Spleen (tissue), 11 donors: ENCODE results near the gene FAM83F. TPM values are rescaled to one million over a fixed set of nuclear protein-coding genes. Genes with fewer than 3 reads are reported as not detected.
A peak's percentile ranks its signal among the peaks of the same experiment; 100 is the strongest.

ENCODE experiments used
- DNase-seq: peaks from one replicate; pipeline ENCODE4 v3.0.0-alpha.2; 2020
- H3K27ac ChIP-seq, 8 donors: fragments of 200-600 bp; sonication (generic) in 7 of 8; 1 replicate in 4 of 8; 2 replicates in 4 of 8; pipeline versions ENCODE4 v1.5.0 to v1.8.0; 2016 to 2021; ENCODE audit warnings: inconsistent platforms in 4 of 8, mild to moderate bottlenecking in 4 of 8, moderate library complexity in 1 of 8
- H3K27me3 ChIP-seq, 7 donors: fragments of 200-600 bp; sonication (generic) in 6 of 7; replicated peaks in 1 of 7; 1 replicate in 4 of 7; 2 replicates in 3 of 7; pipeline versions ENCODE4 v1.5.0 to v1.8.0; 2016 to 2021; ENCODE audit warnings: inconsistent platforms in 3 of 7, mild to moderate bottlenecking in 1 of 7
- H3K36me3 ChIP-seq, 6 donors: fragments of 200-600 bp; sonication (generic) in 5 of 6; 1 replicate in 4 of 6; 2 replicates in 2 of 6; pipeline versions ENCODE4 v1.5.0 to v1.8.0; 2016 to 2021; ENCODE audit warnings: inconsistent platforms in 2 of 6
- H3K4me1 ChIP-seq, 6 donors: fragments of 200-600 bp; sonication (generic) in 5 of 6; 1 replicate in 3 of 6; 2 replicates in 3 of 6; pipeline versions ENCODE4 v1.5.0 to v1.8.0; 2016 to 2021; ENCODE audit warnings: inconsistent platforms in 3 of 6
- H3K4me3 ChIP-seq, 8 donors: fragments of 200-600 bp; sonication (generic) in 7 of 8; 1 replicate in 4 of 8; 2 replicates in 4 of 8; pipeline versions ENCODE4 v1.5.0 to v1.8.0; 2016 to 2021; ENCODE audit warnings: inconsistent platforms in 4 of 8, mild to moderate bottlenecking in 4 of 8, moderate library complexity in 2 of 8
- H3K9me3 ChIP-seq, 8 donors: fragments of 200-600 bp; sonication (generic) in 7 of 8; 1 replicate in 4 of 8; 2 replicates in 4 of 8; pipeline versions ENCODE4 v1.5.0 to v1.8.0; 2016 to 2021; ENCODE audit warnings: inconsistent platforms in 4 of 8
- POLR2A ChIP-seq, 3 donors: fragments of 450-650 bp; IDR thresholded peaks; one replicate each; pipeline ENCODE4 v1.5.1; 2017; ENCODE audit warnings: antibody characterized with exemption in 3 of 3, mild to moderate bottlenecking in 1 of 3
- POLR2AphosphoS5 ChIP-seq, 3 donors: sonication (generic); formaldehyde crosslinking; IDR thresholded peaks; one replicate each; pipeline ENCODE4 v1.5.1; 2017; ENCODE audit warnings: antibody characterized with exemption in 3 of 3
- WGBS, 5 donors: extraction: QIAGEN DNeasy Blood & Tissue Kit in 3 of 5; methylation state at CpG; one replicate each; pipeline versions ENCODE4 v1.1.5 to v1.1.7; 2013 to 2018; 5-methylcytosine and 5-hydroxymethylcytosine counted together
- intact Hi-C: fragments of 100-400 bp; cut with DNase I; formaldehyde crosslinking; loops from one replicate; pipeline ENCODE4 v1.15.0; 2023; ENCODE audit warnings: low total_unique reads
- polyA plus RNA-seq, 3 donors: library from polyadenylated mRNA; stranded (reverse); fragments of 200-250 nt; gene quantifications; one replicate each; pipeline ENCODE4 v1.2.1, GENCODE V29; 2013
- total RNA-seq, 7 donors: library from RNA; depleted of rRNA in 3 of 7; stranded (reverse); fragments of >200 nt in 3 of 7; fragmentation: NEBNext Ultra II Directional in 4 of 7; extraction: Animal tissue kit (Norgen Biotek cat#: 25700) in 4 of 7; gene quantifications; one replicate each; pipeline versions ENCODE4 v1.1.0 to v1.2.1, GENCODE V29; 2016 to 2021
- TF ChIP-seq, protein P1 (sequence below), 11 experiments: fragments of 200-600 bp in 7 of 11; fragments of 450-650 bp in 4 of 11; sonication (generic) in 4 of 11; IDR thresholded peaks in 8 of 11; conservative IDR thresholded peaks in 3 of 11; 1 replicate in 7 of 11; 2 replicates in 4 of 11; pipeline versions ENCODE4 v1.4.0 to v1.8.0; 2016 to 2021; ENCODE audit warnings: antibody characterized with exemption in 11 of 11, inconsistent platforms in 4 of 11, mild to moderate bottlenecking in 1 of 11
- donor health status: healthy with polysubstance abuse.
- donor health status: DM: no; HTN: no; CAD: no; lungs with moderate emphysema.
- donor health status: DM: no; HTN: no; CAD: no.
- donor health status: Bipolar disorder and iron deficiency.
- donor health status: healthy.
- donor health status: DM: no; HTN: no; CAD: no.
- donor health status: DM: yes; HTN: yes; CAD: no.

FAM83F gene
- total and polyA plus RNA-seq, 10 donors, result 0.02 to 0.28 (median 0.12) TPM; not detected in 2

DNA sequence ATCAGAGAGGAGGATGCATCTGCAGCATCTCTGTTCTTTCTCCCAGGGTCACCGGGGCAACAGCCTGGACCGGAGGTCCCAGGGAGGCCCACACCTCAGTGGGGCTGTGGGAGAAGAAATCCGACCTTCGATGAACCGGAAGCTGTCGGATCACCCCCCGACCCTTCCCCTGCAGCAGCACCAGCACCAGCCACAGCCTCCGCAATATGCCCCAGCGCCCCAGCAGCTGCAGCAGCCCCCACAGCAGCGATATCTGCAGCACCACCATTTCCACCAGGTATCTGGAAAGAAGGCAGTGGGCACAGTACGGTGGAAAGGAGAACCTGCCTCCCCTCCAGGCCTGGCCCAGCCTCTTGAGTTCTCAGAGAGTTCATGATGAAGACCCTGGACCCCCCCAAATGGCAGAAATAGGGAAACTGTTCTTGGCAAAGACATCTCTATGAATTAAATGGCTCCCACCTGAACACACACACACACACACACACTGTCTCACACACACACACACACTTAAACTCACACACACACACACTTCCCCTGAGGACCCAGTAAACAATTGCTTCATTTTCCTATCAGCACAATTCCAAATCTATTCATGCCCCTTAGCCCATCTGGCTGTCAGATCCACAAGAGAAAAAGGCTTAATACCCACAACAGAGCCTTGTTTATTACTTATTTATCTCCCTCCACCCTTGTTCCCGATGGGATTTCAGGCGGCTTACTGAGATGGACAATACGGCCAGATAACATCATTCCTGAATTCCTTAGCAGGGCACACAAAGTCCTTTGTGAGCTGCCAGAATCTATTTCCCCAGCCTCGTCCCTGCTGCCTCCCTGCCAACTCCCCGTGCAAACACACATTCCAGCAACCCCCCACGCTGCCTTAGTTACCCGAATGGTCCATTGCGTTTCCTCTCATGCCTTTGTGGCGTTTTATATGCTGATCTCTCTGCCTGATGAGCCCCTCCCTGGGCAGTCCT is 26.5 kb upstream of the FAM83F start:
- intact Hi-C loops, result no loop called here
- H3K36me3 ChIP-seq, result peaks cover 0 to 96% (median 19%) of the 10 kb centered on the region in 6 donors
- H3K27ac ChIP-seq, result no peak overlapping the region
- peak in 2 of 3 donors; percentile 5 to 8 for TF ChIP-seq POLR2AphosphoS5 (IDR thresholded peaks at IDR 0.05)
- TF ChIP-seq, protein P1, sequence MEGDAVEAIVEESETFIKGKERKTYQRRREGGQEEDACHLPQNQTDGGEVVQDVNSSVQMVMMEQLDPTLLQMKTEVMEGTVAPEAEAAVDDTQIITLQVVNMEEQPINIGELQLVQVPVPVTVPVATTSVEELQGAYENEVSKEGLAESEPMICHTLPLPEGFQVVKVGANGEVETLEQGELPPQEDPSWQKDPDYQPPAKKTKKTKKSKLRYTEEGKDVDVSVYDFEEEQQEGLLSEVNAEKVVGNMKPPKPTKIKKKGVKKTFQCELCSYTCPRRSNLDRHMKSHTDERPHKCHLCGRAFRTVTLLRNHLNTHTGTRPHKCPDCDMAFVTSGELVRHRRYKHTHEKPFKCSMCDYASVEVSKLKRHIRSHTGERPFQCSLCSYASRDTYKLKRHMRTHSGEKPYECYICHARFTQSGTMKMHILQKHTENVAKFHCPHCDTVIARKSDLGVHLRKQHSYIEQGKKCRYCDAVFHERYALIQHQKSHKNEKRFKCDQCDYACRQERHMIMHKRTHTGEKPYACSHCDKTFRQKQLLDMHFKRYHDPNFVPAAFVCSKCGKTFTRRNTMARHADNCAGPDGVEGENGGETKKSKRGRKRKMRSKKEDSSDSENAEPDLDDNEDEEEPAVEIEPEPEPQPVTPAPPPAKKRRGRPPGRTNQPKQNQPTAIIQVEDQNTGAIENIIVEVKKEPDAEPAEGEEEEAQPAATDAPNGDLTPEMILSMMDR (IDR thresholded peaks at IDR 0.05 in 8 of 11, conservative IDR thresholded peaks at IDR 0.05 in 3 of 11), result no peak
- H3K27me3 ChIP-seq, result no peaks in the 10 kb centered on the region
- peaks cover 0 to 12% (median 1%) of the 10 kb centered on the region in 6 donors for H3K4me1 ChIP-seq
- no peak for DNase-seq
- H3K9me3 ChIP-seq, result no peaks in the 10 kb centered on the region
- 71 to 89% (median 84%) methylated on average over 15 to 20 of the region's 20 CpGs for WGBS, 5 donors
- H3K4me3 ChIP-seq, result no peak overlapping the region

- DNase-seq, result no peak
- Histone ChIP-seq H3K4me3 (no peak overlapping the region), H3K36me3 (peaks cover 0 to 79% (median 19%) of the 10 kb centered on the region in 6 donors), H3K27me3 (no peaks in the 10 kb centered on the region), H3K27ac (no peak overlapping the region), H3K9me3 (no peaks in the 10 kb centered on the region), H3K4me1 (peaks cover 0 to 9% (median 1%) of the 10 kb centered on the region in 6 donors)
- no peak for TF ChIP-seq POLR2A (IDR thresholded peaks at IDR 0.05)
- no peak for TF ChIP-seq POLR2AphosphoS5 (IDR thresholded peaks at IDR 0.05)
- TF ChIP-seq, protein P1 (IDR thresholded peaks at IDR 0.05 in 8 of 11, conservative IDR thresholded peaks at IDR 0.05 in 3 of 11), result no peak
- intact Hi-C loops, result no loop called here
- WGBS, 5 donors, result 93 to 100% (median 97%) methylated on average over 2 to 10 of the region's 10 CpGs
These were observed 24.0 kb upstream of the FAM83F start for GRCh38 chr22:39970742-39971141.

DNA sequence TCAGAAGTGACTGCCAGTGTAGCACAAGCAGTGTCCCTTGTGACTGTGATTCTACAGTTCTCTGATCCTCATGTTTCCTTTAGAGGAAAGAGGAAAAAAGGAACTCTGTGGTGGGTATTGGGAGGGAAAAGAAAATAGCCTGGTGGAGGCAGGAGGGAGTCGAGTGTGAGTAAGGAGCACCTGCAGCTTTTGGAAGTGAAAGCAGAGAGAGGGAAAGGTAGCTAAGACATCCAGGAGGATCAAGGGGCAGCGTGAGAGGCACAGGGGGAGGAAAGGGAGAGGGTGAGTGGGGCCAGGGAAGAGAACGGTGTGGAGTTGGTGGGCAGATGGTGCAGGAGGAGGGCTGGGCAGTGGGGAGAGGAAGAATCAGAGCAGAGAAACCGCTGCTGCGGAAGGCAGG is 22.1 kb upstream of the FAM83F start:
- intact Hi-C loops, result no loop called here
- no peak for DNase-seq
- peaks cover 0 to 62% (median 19%) of the 10 kb centered on the region in 6 donors for H3K36me3 ChIP-seq
- WGBS, 5 donors, result 68 to 79% (median 75%) methylated on average over 5 of the region's 5 CpGs
- H3K27me3 ChIP-seq, result peaks cover 0 to 12% (median 0%) of the 10 kb centered on the region in 7 donors
- no peak overlapping the region for H3K4me3 ChIP-seq
- H3K27ac ChIP-seq, result no peak overlapping the region
- no peak for TF ChIP-seq POLR2AphosphoS5 (IDR thresholded peaks at IDR 0.05)
- TF ChIP-seq, protein P1 (IDR thresholded peaks at IDR 0.05 in 8 of 11, conservative IDR thresholded peaks at IDR 0.05 in 3 of 11), result no peak
- no peak for TF ChIP-seq POLR2A (IDR thresholded peaks at IDR 0.05)
- no peaks in the 10 kb centered on the region for H3K9me3 ChIP-seq
- peaks cover 0 to 4% (median 0%) of the 10 kb centered on the region in 6 donors for H3K4me1 ChIP-seq

DNA sequence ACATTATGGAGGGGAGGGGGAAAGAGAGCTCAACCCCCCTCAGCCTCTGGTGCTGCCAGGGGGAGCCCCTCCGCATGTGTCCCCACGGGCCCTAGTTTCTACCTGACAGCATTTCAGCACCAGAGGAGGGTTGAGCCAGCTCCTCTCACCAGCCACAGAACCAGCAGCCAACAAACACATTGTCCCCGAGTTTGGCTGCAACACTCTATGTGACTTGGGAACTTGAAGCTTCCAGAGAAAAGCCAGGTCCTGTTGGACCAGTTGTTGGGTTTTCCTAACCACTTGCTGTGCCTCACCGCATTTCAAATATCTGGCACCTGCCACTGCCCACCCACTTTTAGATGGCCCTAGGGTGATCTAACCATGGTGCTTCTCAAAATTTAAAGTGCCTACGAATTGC is 21.1 kb upstream of the FAM83F start:
- Histone ChIP-seq H3K27ac (no peak overlapping the region), H3K4me1 (peaks cover 0 to 1% (median 0%) of the 10 kb centered on the region in 6 donors), H3K27me3 (peaks cover 0 to 14% (median 0%) of the 10 kb centered on the region in 7 donors), H3K4me3 (no peak overlapping the region), H3K36me3 (peaks cover 0 to 52% (median 18%) of the 10 kb centered on the region in 6 donors), H3K9me3 (no peaks in the 10 kb centered on the region)
- intact Hi-C loops, result no loop called here
- 74 to 82% (median 76%) methylated on average over 5 of the region's 5 CpGs for WGBS, 5 donors
- TF ChIP-seq POLR2AphosphoS5 (IDR thresholded peaks at IDR 0.05), result no peak
- TF ChIP-seq POLR2A (IDR thresholded peaks at IDR 0.05), result no peak
- TF ChIP-seq, protein P1 (IDR thresholded peaks at IDR 0.05 in 8 of 11, conservative IDR thresholded peaks at IDR 0.05 in 3 of 11), result no peak
- no peak for DNase-seq
